ENCODE measurements around the gene AP3S2.
"Not testable (repeated sequence)": the region's sequence is repeated elsewhere in the genome, so short reads cannot be mapped to it uniquely, and the experiment has no call there.

AP3S2 gene

GRCh38 chr15:89794627-89795241 is 99.1 kb downstream of the AP3S2 start:
- TF ChIP-seq CTCF (IDR thresholded peaks at IDR 0.05; ENCODE audit: extremely low read depth, missing control alignments) = no peak
- DNase-seq (ENCODE audit: low spot score) = no peak

- TF ChIP-seq CTCF (IDR thresholded peaks at IDR 0.05; ENCODE audit: extremely low read depth, missing control alignments) = no peak
- no peak for DNase-seq (ENCODE audit: low spot score)
These were observed 101.5 kb downstream of the AP3S2 start for GRCh38 chr15:89792106-89792805.

GRCh38 chr15:89790661-89791060 is 103.1 kb downstream of the AP3S2 start:
- no peak for TF ChIP-seq CTCF (IDR thresholded peaks at IDR 0.05; ENCODE audit: extremely low read depth, missing control alignments)
- DNase-seq (ENCODE audit: low spot score) = no peak

- TF ChIP-seq CTCF (IDR thresholded peaks at IDR 0.05; ENCODE audit: extremely low read depth, missing control alignments) = no peak
- no peak for DNase-seq (ENCODE audit: low spot score)
These were observed 103.6 kb downstream of the AP3S2 start for GRCh38 chr15:89790206-89790605.

GRCh38 chr15:89788585-89788984 is 105.2 kb downstream of the AP3S2 start:
- DNase-seq (ENCODE audit: low spot score) = not testable (repeated sequence)

- TF ChIP-seq CTCF (IDR thresholded peaks at IDR 0.05; ENCODE audit: extremely low read depth, missing control alignments) = no peak
- DNase-seq (ENCODE audit: low spot score) = no peak
These were observed 105.8 kb downstream of the AP3S2 start for GRCh38 chr15:89787944-89788343.

- no peak for DNase-seq (ENCODE audit: low spot score)
- no peak for TF ChIP-seq CTCF (IDR thresholded peaks at IDR 0.05; ENCODE audit: extremely low read depth, missing control alignments)
These were observed 108.0 kb downstream of the AP3S2 start for GRCh38 chr15:89785774-89786140.

All from GM20000 (cell line).